Right hindlimb (tissue), 1 donor: ENCODE results near the gene KRTAP4-6.
"Not testable (repeated sequence)": the region's sequence is repeated elsewhere in the genome, so short reads cannot be mapped to it uniquely, and the experiment has no call there.

Experiments used
- DNase-seq: peaks from one replicate; pipeline ENCODE4 v3.0.0-alpha.2; 2018

The KRTAP4-6 gene

GRCh38 chr17:41145261-41145660 lies 4.9 kb upstream of the KRTAP4-6 start:
- DNase-seq: no peak

GRCh38 chr17:41144846-41145245 lies 4.5 kb upstream of the KRTAP4-6 start:
- no peak for DNase-seq

- DNase-seq: no peak
These were observed 1.0 kb upstream of the KRTAP4-6 start for GRCh38 chr17:41141361-41141760.

GRCh38 chr17:41139865-41140264 lies 479 bp downstream of the KRTAP4-6 start:
- DNase-seq: not testable (repeated sequence)

- DNase-seq: no peak
These were observed 6.2 kb downstream of the KRTAP4-6 start for GRCh38 chr17:41133880-41134735.

- DNase-seq: no peak
These were observed 8.4 kb downstream of the KRTAP4-6 start for GRCh38 chr17:41131979-41132378.

GRCh38 chr17:41127371-41127770 lies 13.0 kb downstream of the KRTAP4-6 start:
- DNase-seq: no peak

GRCh38 chr17:41126412-41126811 lies 13.9 kb downstream of the KRTAP4-6 start:
- no peak for DNase-seq

GRCh38 chr17:41125064-41125463 lies 15.3 kb downstream of the KRTAP4-6 start:
- no peak for DNase-seq

- DNase-seq: not testable (repeated sequence)
These were observed 16.4 kb downstream of the KRTAP4-6 start, which contains the start of gene KRTAP4-12 for GRCh38 chr17:41123991-41124371. KRTAP4-12 (minus strand) TSS chr17:41124182; CDS start chr17:41124122, 60 bp downstream.

GRCh38 chr17:41123292-41123990 lies 16.9 kb downstream of the KRTAP4-6 start:
- not testable (repeated sequence) for DNase-seq

- no peak for DNase-seq
These were observed 18.6 kb downstream of the KRTAP4-6 start for GRCh38 chr17:41121742-41122141.

- DNase-seq: not testable (repeated sequence)
These were observed 20.4 kb downstream of the KRTAP4-6 start for GRCh38 chr17:41119696-41120690.

GRCh38 chr17:41118721-41119120 lies 21.6 kb downstream of the KRTAP4-6 start:
- no peak for DNase-seq

GRCh38 chr17:41117846-41118386 lies 22.4 kb downstream of the KRTAP4-6 start, which contains the start of gene KRTAP4-11:
KRTAP4-11 (minus strand) TSS chr17:41118373; CDS start chr17:41118315, 58 bp downstream.
- DNase-seq: not testable (repeated sequence)

GRCh38 chr17:41116297-41116696 lies 24.0 kb downstream of the KRTAP4-6 start:
- DNase-seq: no peak

- no peak for DNase-seq
These were observed 29.0 kb downstream of the KRTAP4-6 start for GRCh38 chr17:41111151-41111885.

GRCh38 chr17:41108728-41109386 lies 31.5 kb downstream of the KRTAP4-6 start:
- DNase-seq: not testable (repeated sequence)

GRCh38 chr17:41107941-41108450 lies 32.3 kb downstream of the KRTAP4-6 start:
- no peak for DNase-seq

- DNase-seq: not testable (repeated sequence)
These were observed 35.0 kb downstream of the KRTAP4-6 start, which contains the start of gene KRTAP4-9 for GRCh38 chr17:41105347-41105746. KRTAP4-9 (plus strand) TSS chr17:41105389; CDS start chr17:41105389, 0 bp downstream.
